Stimulated activated CD8-positive, alpha-beta memory T cell treated with anti-CD3 and anti-CD28 coated beads, Interleukin-2, amount 100 ng/mL, for 1 hour (primary cell): ENCODE results near the gene HSPA1B.
A peak's percentile ranks its signal among the peaks of the same experiment; 100 is the strongest.
"Not testable (repeated sequence)": the region's sequence is repeated elsewhere in the genome, so short reads cannot be mapped to it uniquely, and the experiment has no call there.

Experiments used
- DNase-seq, 2 donors: peaks; one replicate each; pipeline ENCODE4 v3.0.0-alpha.2; 2020; ENCODE audit warnings: low read depth in 2 of 2

The HSPA1B gene

GRCh38 chr6:31827286-31828079 is at the start of gene HSPA1B:
TSS of gene HSPA1B (plus strand) at chr6:31827738. CDS start at chr6:31827951, 213 bp downstream.
- DNase-seq = peak; percentile 78 to 80

GRCh38 chr6:31778193-31778592 is 49.3 kb upstream of the HSPA1B start:
- DNase-seq = no peak

GRCh38 chr6:31778999-31779885 is 48.3 kb upstream of the HSPA1B start:
- no peak for DNase-seq

GRCh38 chr6:31779908-31780307 is 47.6 kb upstream of the HSPA1B start:
- DNase-seq = no peak

- no peak for DNase-seq
These were observed 46.9 kb upstream of the HSPA1B start for GRCh38 chr6:31780507-31781243.

GRCh38 chr6:31781244-31782125 is 46.1 kb upstream of the HSPA1B start:
- DNase-seq = no peak

- DNase-seq = no peak
These were observed 45.2 kb upstream of the HSPA1B start for GRCh38 chr6:31782126-31782855.

GRCh38 chr6:31784098-31784925 is 43.2 kb upstream of the HSPA1B start:
- no peak for DNase-seq

GRCh38 chr6:31785475-31785874 is 42.1 kb upstream of the HSPA1B start:
- no peak for DNase-seq

- DNase-seq = no peak
These were observed 36.0 kb upstream of the HSPA1B start for GRCh38 chr6:31791324-31792089.

- no peak for DNase-seq
These were observed 35.5 kb upstream of the HSPA1B start for GRCh38 chr6:31792090-31792374.

GRCh38 chr6:31792761-31793171 is 34.8 kb upstream of the HSPA1B start:
- no peak for DNase-seq

- DNase-seq = not testable (repeated sequence)
These were observed 33.7 kb upstream of the HSPA1B start for GRCh38 chr6:31793927-31794245.

GRCh38 chr6:31794294-31794865 is 33.2 kb upstream of the HSPA1B start:
- DNase-seq = no peak

- DNase-seq = no peak
These were observed 32.5 kb upstream of the HSPA1B start for GRCh38 chr6:31794866-31795615.

- peak; percentile 71 to 78 for DNase-seq
These were observed 31.8 kb upstream of the HSPA1B start, which contains the start of gene VARS1 for GRCh38 chr6:31795616-31796298. TSS of gene VARS1 (minus strand) at chr6:31795752. CDS start at chr6:31795217, 535 bp downstream.

- DNase-seq = no peak
These were observed 30.5 kb upstream of the HSPA1B start for GRCh38 chr6:31796993-31797385.
